HG02870 (cell line): ENCODE data around the gene HNRNPR.
"Not testable (repeated sequence)": the region's sequence is repeated elsewhere in the genome, so short reads cannot be mapped to it uniquely, and the experiment has no call there.

ENCODE experiments used
- ATAC-seq: cut with Tn5 transposase; IDR thresholded peaks from one replicate; pipeline ENCODE4 v1.9.1; 2021; ENCODE audit warnings: mild to moderate bottlenecking, moderate library complexity; ENCODE audit not compliant: unreplicated experiment

Gene HNRNPR

GRCh38 chr1:23331713-23332112 is 12.4 kb downstream of the HNRNPR start:
- no peak for ATAC-seq

DNA sequence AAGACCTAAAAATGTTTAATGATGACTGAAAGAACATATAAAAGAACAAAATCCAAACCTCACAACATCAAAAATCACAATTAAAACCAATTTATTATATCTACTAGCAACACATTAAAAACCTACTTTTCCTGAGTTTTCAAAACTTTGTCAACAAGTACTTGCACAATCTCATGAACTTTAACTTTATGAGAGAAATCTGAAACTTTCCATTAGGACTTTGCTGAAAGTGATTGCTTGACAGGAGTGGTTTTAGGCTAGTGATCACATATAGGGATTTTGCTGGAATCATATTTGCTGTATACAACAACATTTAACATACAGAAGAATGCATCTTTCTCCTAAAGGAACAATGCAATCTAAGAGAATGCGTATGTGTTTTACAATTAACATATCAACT is 13.2 kb downstream of the HNRNPR start:
- ATAC-seq: no peak

DNA sequence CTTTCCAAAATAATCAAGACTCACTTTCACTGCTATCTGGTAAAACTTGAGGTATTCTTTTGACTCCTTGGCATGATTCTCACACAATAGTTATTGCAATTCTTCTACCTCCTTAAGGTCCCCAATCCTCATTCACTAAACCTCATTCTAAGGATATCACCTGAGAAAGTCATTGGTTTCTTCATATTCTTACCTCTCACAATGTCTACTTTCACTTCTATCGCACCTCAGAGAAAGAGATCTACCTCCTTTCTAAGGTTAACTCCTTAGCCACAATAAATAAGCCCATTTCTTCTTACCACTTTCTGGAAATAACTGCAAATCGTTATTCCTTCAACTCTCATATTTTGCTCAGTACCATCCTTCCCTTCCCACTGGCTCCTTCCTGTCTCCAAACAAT is 18.7 kb downstream of the HNRNPR start:
- ATAC-seq: no peak

DNA sequence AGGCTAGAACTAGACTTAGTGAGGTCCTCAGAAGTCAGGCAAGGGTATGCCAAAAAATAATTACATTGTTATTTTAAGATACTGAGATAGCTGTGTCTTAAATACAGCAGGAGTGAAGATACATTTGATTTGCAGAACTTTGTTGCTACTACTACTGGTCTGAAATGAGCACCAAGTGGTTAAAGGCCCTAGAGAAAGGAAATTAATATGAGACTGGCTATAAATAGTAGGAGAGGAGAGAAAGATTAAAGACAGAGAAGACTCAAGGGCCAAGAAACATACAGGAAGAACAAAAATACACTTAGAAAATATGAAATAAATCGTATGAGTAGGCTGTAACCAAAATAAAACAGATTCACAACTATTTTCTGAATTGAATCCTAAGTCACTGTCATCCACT is 21.3 kb downstream of the HNRNPR start:
- ATAC-seq: no peak

GRCh38 chr1:23310280-23310679 is 33.8 kb downstream of the HNRNPR start:
- not testable (repeated sequence) for ATAC-seq

DNA sequence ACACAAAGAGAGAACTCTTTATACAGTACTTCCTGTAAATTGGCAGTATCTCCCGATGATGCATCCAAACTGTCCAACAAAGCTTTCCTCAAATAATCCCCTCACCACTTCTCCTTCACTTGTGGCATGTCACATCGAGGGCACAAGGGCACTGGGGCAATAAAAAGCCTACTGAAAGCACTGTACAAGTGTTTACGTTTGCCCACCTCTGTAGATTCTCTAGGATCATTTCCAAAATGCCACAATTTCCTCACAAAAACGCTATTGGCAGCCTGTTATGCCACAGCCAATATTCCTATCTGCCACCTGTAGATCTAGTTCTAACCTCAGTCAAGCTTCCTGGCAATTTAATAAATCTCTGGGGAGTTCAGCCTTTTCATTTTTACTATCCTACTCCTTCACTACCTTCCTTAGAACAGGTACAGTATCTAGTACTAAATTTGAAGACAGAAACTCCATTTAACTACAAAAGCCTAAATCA is 39.9 kb downstream of the HNRNPR start:
- ATAC-seq: no peak

DNA sequence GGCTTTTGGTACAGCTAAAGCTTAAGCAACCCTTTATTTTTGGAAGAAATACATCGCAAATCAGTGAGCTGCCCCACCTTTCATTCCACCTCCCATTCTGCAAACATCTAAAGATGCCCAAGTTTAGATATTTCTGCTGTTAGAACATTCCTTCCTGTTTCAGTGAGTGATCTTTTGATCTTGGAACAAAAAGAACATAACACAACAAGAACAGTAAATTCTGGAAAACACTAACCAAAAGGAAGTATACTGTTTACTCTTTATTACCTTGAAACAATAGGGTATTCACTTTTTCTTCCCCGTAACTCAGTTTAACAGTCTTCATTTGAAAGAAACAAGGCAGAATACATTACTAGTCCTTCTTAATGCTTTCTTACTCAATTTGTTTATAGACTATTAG is 40.6 kb downstream of the HNRNPR start:
- ATAC-seq: no peak

- ATAC-seq: no peak
Observed at GRCh38 chr1:23296931-23297330, 47.2 kb downstream of the HNRNPR start.

DNA sequence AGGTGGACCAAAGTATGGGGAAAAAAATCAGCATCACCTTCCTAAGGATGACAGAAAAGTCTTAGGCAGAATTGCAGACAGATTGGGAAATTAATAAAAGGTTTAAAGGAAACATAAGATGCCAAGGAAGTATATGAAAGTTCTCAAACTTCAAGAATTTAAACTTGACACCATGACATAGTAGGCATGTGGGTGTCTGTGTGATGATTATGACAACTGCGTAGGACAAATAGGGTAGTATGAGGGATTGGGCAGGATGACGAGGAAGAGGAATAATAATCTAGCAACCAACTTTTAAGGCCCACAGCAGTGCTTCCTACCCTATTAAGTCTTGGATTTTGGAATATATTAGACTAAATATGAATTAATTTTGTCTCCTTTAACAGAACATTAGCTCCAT is 52.4 kb downstream of the HNRNPR start:
- no peak for ATAC-seq

- no peak for ATAC-seq
Observed at GRCh38 chr1:23290836-23291565, 53.1 kb downstream of the HNRNPR start.

DNA sequence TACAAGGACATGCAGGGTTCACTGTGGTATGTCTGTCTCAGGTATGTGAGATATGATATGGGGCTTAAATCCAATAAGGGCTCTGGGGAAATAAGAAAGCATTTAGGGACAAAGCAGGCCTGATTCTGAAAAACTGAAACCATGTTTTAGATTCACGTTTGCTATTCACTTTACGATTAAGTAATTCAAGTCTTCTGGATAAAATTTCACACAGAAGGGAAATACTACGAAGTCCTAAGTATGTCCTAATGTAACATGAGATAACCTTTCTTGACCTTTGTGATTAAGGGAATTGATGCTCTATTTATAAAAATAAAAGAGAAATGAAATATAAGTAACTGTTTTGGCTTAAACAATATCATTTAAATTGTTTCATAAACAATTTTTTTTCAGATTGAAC is 55.4 kb downstream of the HNRNPR start:
- no peak for ATAC-seq

- no peak for ATAC-seq
Observed at GRCh38 chr1:23288201-23288600, 55.9 kb downstream of the HNRNPR start.

DNA sequence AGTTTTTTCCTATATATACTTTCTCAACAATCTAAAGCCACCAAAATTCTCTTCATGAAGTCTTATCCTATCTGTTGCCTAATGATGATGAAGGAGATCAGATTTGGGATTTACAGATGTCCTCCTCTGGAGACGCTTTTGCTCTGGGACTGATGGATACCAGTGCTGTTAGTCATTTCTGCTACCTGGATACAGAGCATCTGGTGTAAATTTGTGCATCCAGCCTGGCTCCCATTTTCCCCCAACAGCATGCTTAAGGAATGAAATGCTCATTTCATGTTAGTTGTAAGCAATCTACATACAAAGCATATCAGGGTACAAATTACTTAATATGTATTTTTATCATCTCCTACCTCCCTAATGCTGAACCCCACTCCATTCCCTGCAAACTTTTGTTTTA is 57.7 kb downstream of the HNRNPR start:
- no peak for ATAC-seq

- no peak for ATAC-seq
Observed at GRCh38 chr1:23283667-23284602, 60.1 kb downstream of the HNRNPR start.

DNA sequence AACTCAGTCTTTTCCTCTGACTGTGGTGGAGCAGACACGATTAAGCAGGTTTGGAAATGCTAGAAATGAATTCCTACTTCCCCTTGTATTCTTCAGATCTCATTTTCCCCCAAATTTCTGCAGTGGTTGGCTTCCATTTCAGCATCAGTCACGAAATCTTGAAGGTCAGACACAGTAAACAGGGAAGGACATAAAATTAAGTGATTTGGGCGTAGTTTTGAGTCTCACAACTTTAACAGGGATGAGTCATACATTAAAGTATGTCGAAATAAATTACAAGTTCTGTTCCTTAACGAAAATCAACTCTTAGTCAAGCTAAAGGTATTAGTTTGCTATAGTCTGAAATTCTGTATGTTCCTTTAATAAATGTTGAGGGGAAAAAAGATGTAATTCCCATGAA is 61.1 kb downstream of the HNRNPR start:
- ATAC-seq: no peak

- ATAC-seq: no peak
Observed at GRCh38 chr1:23278717-23279116, 65.4 kb downstream of the HNRNPR start.

- no peak for ATAC-seq
Observed at GRCh38 chr1:23276531-23276930, 67.6 kb downstream of the HNRNPR start.

DNA sequence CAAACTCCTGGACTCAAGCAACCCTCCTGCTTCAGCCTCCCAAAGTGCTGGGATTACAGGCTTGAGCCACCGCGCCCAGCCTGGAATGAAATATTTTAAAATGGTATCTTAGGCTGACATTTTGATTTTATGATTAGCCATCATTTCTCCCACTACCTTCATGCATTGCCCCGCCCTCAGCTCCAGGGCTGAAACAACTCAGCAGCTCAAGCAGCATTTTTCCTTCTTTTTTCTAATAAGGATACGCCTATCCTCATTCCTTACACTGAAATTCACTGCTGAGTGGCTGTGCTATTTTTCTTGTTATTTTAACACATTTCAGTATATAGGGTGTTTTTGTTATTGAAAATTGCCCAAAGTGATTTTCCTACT is 70.0 kb downstream of the HNRNPR start:
- ATAC-seq: no peak

DNA sequence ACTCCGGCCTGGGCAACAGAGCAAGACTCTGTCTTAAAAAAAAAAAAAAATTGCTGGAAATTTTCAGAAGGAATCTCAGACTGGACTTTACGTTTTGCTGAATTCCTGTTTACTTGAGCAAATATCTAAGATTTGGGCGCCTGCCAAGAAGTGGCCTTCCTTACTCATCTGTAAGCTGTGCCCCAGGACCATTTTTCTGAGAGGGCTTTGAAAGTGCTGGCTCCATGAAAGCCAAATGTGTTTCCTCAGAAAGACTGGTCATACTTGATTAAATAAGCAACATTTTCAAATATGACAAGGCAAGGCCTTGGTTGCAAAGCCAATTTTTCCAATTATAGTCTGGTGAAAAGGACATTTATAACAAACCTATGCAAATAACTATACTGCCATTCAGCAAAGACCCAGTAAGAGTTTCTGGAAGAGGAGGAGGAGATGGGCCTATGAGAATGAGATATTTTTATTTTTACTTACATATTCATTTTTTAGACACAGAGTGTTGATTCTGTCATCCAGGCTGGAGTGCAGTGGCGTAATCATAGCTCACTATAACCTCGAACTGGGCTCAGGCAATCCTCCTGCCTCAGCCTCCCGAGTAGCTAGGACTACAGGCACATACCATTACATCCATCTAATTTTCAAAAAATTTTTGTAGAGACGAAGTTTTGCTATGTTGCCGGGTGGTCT is 70.5 kb downstream of the HNRNPR start:
- no peak for ATAC-seq

DNA sequence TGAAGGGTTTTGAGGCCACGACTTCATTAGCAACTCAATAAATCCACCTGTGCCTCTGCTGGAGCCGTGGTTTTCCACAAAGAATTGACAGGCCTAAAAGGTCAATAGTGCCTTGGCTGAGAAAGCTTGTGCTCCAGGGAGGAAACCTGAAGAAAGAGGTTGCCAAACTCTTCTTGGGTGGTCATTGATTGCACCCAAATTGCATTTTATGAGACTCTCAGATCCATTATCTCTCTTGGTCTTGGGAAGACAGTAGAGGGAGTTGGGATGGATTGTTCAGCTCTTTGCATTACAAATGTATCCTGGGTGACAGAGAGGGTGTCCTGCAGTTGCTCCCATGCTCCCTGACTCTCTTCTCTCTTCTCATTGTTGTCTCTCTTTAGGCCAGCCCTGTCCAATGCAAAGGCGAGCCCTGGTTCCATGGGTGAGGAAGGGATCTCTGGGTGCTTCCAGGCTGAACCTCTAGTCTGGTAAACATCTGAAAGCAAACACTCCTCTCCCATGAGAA is 80.7 kb downstream of the HNRNPR start:
- ATAC-seq: no peak

DNA sequence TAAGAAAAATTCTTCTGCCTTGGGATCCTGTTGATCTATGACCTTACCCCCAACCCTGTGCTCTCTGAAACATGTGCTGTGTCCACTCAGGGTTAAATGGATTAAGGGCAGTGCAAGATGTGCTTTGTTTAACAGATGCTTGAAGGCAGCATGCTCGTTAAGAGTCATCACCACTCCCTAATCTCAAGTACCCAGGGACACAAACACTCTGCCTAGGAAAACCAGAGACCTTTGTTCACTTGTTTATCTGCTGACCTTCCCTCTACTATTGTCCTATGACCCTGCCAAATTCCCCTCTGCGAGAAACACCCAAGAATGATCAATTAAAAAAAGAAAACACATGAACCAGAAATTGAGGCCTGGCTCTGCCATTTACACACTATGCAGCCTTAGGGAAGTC is 86.0 kb downstream of the HNRNPR start:
- ATAC-seq: not testable (repeated sequence)
